SK-N-SH (cell line): ENCODE measurements around the gene CDC16.

Experiments
- CHD2 ChIP-seq: fragments of 150-350 bp; IDR thresholded peaks from 2 replicates; pipeline ENCODE4 v1.6.1; 2018; ENCODE audit warnings: low read length; ENCODE audit not compliant: partially characterized antibody
- EP300 ChIP-seq, 2 experiments: IDR thresholded peaks; 2 replicates each; pipeline versions ENCODE4 v1.4.0 to v1.6.1; 2012; ENCODE audit warnings: borderline replicate concordance in 1 of 2, low read depth in 1 of 2, low read length in 1 of 2
- FOXM1 ChIP-seq: IDR thresholded peaks from 2 replicates; pipeline ENCODE4 v1.4.0; 2012; ENCODE audit warnings: low read depth, mild to moderate bottlenecking
- MXI1 ChIP-seq: IDR thresholded peaks from 2 replicates; pipeline ENCODE4 v1.6.1; 2012; ENCODE audit warnings: mild to moderate bottlenecking, low read depth, low read length, improper control_type of control experiment
- POLR2AphosphoS5 ChIP-seq: IDR thresholded peaks from 2 replicates; pipeline ENCODE4 v1.6.1; 2012; ENCODE audit warnings: low read depth, low read length
- TF ChIP-seq, protein P1 (sequence below): fragments of 200-600 bp; sonication (generic); IDR thresholded peaks from 2 replicates; pipeline ENCODE4 v1.6.1; 2017; ENCODE audit warnings: antibody characterized with exemption, mild to moderate bottlenecking, moderate library complexity
- TF ChIP-seq, protein P2 (sequence below): IDR thresholded peaks from 2 replicates; pipeline ENCODE4 v1.6.1; 2012; ENCODE audit warnings: mild to moderate bottlenecking, low read depth, low read length, moderate library complexity
- TF ChIP-seq, protein P3 (sequence below): fragments of 150-350 bp; IDR thresholded peaks from 2 replicates; pipeline ENCODE4 v1.6.1; 2016; ENCODE audit warnings: mild to moderate bottlenecking, low read depth, low read length
- TF ChIP-seq, protein P4 (sequence below): IDR thresholded peaks from 2 replicates; pipeline ENCODE4 v1.4.0; 2012; ENCODE audit warnings: low read depth

DNA sequence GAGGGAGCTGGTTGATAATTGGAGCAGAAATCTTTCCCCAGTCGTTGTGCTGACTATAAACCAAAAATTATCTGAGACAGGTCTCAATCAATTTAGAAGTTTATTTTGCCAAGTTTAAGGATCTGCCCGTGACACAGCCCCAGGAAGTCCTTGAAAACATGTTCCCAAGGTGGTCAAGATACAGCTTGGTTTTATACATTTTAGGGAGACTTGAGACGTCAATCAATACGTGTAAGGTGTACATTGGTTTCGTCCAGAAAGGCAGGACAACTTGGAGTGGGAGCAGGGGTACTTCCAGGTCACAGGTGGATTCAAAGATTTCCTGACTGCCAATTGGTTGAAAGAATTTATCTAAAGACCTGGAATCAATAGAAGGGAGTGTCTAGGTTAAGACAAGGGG is 38.1 kb upstream of the CDC16 start:
- no peak for TF ChIP-seq CHD2
- TF ChIP-seq, protein P1, sequence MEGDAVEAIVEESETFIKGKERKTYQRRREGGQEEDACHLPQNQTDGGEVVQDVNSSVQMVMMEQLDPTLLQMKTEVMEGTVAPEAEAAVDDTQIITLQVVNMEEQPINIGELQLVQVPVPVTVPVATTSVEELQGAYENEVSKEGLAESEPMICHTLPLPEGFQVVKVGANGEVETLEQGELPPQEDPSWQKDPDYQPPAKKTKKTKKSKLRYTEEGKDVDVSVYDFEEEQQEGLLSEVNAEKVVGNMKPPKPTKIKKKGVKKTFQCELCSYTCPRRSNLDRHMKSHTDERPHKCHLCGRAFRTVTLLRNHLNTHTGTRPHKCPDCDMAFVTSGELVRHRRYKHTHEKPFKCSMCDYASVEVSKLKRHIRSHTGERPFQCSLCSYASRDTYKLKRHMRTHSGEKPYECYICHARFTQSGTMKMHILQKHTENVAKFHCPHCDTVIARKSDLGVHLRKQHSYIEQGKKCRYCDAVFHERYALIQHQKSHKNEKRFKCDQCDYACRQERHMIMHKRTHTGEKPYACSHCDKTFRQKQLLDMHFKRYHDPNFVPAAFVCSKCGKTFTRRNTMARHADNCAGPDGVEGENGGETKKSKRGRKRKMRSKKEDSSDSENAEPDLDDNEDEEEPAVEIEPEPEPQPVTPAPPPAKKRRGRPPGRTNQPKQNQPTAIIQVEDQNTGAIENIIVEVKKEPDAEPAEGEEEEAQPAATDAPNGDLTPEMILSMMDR = no peak
- TF ChIP-seq, protein P2, sequence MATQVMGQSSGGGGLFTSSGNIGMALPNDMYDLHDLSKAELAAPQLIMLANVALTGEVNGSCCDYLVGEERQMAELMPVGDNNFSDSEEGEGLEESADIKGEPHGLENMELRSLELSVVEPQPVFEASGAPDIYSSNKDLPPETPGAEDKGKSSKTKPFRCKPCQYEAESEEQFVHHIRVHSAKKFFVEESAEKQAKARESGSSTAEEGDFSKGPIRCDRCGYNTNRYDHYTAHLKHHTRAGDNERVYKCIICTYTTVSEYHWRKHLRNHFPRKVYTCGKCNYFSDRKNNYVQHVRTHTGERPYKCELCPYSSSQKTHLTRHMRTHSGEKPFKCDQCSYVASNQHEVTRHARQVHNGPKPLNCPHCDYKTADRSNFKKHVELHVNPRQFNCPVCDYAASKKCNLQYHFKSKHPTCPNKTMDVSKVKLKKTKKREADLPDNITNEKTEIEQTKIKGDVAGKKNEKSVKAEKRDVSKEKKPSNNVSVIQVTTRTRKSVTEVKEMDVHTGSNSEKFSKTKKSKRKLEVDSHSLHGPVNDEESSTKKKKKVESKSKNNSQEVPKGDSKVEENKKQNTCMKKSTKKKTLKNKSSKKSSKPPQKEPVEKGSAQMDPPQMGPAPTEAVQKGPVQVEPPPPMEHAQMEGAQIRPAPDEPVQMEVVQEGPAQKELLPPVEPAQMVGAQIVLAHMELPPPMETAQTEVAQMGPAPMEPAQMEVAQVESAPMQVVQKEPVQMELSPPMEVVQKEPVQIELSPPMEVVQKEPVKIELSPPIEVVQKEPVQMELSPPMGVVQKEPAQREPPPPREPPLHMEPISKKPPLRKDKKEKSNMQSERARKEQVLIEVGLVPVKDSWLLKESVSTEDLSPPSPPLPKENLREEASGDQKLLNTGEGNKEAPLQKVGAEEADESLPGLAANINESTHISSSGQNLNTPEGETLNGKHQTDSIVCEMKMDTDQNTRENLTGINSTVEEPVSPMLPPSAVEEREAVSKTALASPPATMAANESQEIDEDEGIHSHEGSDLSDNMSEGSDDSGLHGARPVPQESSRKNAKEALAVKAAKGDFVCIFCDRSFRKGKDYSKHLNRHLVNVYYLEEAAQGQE = no peak
- TF ChIP-seq, protein P3, sequence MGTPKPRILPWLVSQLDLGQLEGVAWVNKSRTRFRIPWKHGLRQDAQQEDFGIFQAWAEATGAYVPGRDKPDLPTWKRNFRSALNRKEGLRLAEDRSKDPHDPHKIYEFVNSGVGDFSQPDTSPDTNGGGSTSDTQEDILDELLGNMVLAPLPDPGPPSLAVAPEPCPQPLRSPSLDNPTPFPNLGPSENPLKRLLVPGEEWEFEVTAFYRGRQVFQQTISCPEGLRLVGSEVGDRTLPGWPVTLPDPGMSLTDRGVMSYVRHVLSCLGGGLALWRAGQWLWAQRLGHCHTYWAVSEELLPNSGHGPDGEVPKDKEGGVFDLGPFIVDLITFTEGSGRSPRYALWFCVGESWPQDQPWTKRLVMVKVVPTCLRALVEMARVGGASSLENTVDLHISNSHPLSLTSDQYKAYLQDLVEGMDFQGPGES = no peak
- no peak for TF ChIP-seq FOXM1
- TF ChIP-seq EP300 (IDR thresholded peaks at IDR 0.05; ENCODE audit: borderline replicate concordance in 1 of 2, low read depth in 1 of 2, low read length in 1 of 2) = no peak
- TF ChIP-seq POLR2AphosphoS5 = no peak
- TF ChIP-seq, protein P4, sequence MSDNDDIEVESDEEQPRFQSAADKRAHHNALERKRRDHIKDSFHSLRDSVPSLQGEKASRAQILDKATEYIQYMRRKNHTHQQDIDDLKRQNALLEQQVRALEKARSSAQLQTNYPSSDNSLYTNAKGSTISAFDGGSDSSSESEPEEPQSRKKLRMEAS = no peak
- TF ChIP-seq MXI1 = no peak
